Adipose tissue (tissue), 3 donors: ENCODE results near the gene DEFB125. TPM values are rescaled to one million over a fixed set of nuclear protein-coding genes. Genes with fewer than 3 reads are reported as not detected.

Experiments used
- H3K27ac ChIP-seq: one replicate; pipeline ENCODE4 v1.5.1; 2013; ENCODE audit warnings: low read depth, low read length
- WGBS, 3 donors: extraction: QIAGEN DNeasy Blood & Tissue Kit; methylation state at CpG; one replicate each; pipeline ENCODE4 v1.1.7; 2013; 5-methylcytosine and 5-hydroxymethylcytosine counted together
- polyA plus RNA-seq, 3 donors: library from polyadenylated mRNA; stranded (reverse); fragments of 200-250 nt; gene quantifications; one replicate each; pipeline ENCODE4 v1.2.3, GENCODE V29; 2013
- donor health status: healthy with polysubstance abuse.
- donor health status: Bipolar disorder and iron deficiency.
- donor health status: healthy.

The DEFB125 gene
- polyA plus RNA-seq, 3 donors, result not detected

GRCh38 chr20:137668-138490 is 50.4 kb downstream of the DEFB125 start:
- no peak overlapping the region for H3K27ac ChIP-seq
- 71 to 86% (median 85%) methylated on average over 11 of the region's 11 CpGs for WGBS, 3 donors

- H3K27ac ChIP-seq, result no peak within 1 kb of the TSS
- WGBS, 3 donors, result 30 to 55% (median 54%) methylated on average over 1 of the region's 1 CpG
These were observed 54.8 kb downstream of the DEFB125 start, which contains the start of gene DEFB126 for GRCh38 chr20:142290-142689. Gene DEFB126, plus strand, starts transcription at chr20:142590. Its CDS starts 39 bp downstream, at chr20:142629.

GRCh38 chr20:145877-146276 is 58.4 kb downstream of the DEFB125 start:
- WGBS, 3 donors, result 55 to 64% (median 57%) methylated on average over 2 of the region's 2 CpGs

More at GRCh38 chr20:145877-146276, 58.4 kb downstream of the DEFB125 start:
- H3K27ac ChIP-seq, result no peak overlapping the region

Other genes with a start within 250 kb of the DEFB125 start
- not detected for gene DEFB126, start 54.9 kb downstream of the DEFB125 start, polyA plus RNA-seq
- gene DEFB127, start 69.8 kb downstream of the DEFB125 start, polyA plus RNA-seq, result not detected
- not detected for gene DEFB128, start 102.0 kb downstream of the DEFB125 start, polyA plus RNA-seq
- gene DEFB129, start 139.6 kb downstream of the DEFB125 start, polyA plus RNA-seq, result not detected
- 1 to 10 TPM in 2 of 3 donors, under 1 TPM in 1; 0.06 to 1.9 (median 1.2) TPM for gene DEFB132, start 170.1 kb downstream of the DEFB125 start, polyA plus RNA-seq
- 1 to 10 TPM; 3.4 to 6.2 (median 3.5) TPM for gene C20orf96, start 203.1 kb downstream of the DEFB125 start, polyA plus RNA-seq
- 1 to 10 TPM; 4.1 to 8.9 (median 7.8) TPM for gene ZCCHC3, start 209.9 kb downstream of the DEFB125 start, polyA plus RNA-seq
- 1 to 10 TPM; 2.1 to 3.3 (median 2.4) TPM for gene SOX12, start 237.9 kb downstream of the DEFB125 start, polyA plus RNA-seq